Measurements from ENCODE around the gene RALGDS. TPM values are rescaled to one million over a fixed set of nuclear protein-coding genes. Genes with fewer than 3 reads are reported as not detected.

RALGDS gene
- total and polyA plus RNA-seq, 9 of the 15 experiments (the other 6 are each of a cell fraction or from before 2014, with no cell fraction given) = 0.75 to 43.3 (median 27.1) TPM

- TF ChIP-seq NR2C1 (IDR thresholded peaks at IDR 0.05) (no peak), NR2C1 (tag; IDR thresholded peaks at IDR 0.05) (no peak), CHCHD3 (CRISPR knock-in tag; IDR thresholded peaks at IDR 0.05) (no peak), DLX4 (CRISPR knock-in tag; IDR thresholded peaks at IDR 0.05) (no peak), ZNF121 (CRISPR knock-in tag; conservative IDR thresholded peaks at IDR 0.05) (no peak), ZNF609 (CRISPR knock-in tag; IDR thresholded peaks at IDR 0.05; ENCODE audit: borderline replicate concordance) (no peak), BHLHE40 (IDR thresholded peaks at IDR 0.05; ENCODE audit: low read length) (no peak), CHD4 (IDR thresholded peaks at IDR 0.05; ENCODE audit: insufficient read depth, insufficient replicate concordance, low read depth, low read length, poor library complexity, severe bottlenecking) (peak; percentile 58), TEAD1 (CRISPR knock-in tag; IDR thresholded peaks at IDR 0.05) (no peak), ARID3A (IDR thresholded peaks at IDR 0.05; ENCODE audit: borderline replicate concordance, low read depth, low read length) (no peak), NCOA2 (IDR thresholded peaks at IDR 0.05; ENCODE audit: partially characterized antibody in 2 of 2) (no peak), TRIM25 (IDR thresholded peaks at IDR 0.05; ENCODE audit: borderline replicate concordance) (no peak), SFPQ (IDR thresholded peaks at IDR 0.05; ENCODE audit: low read depth, low read length) (no peak), ELF4 (CRISPR knock-in tag; IDR thresholded peaks at IDR 0.05) (no peak)
Observed at GRCh38 chr9:133154097-133154989, 33.3 kb upstream of the RALGDS start (continued).
